SK-N-SH (cell line): Measurements from ENCODE around the gene NPAS1.

Experiments
- FOXM1 ChIP-seq: IDR thresholded peaks from 2 replicates; pipeline ENCODE4 v1.4.0; 2012; ENCODE audit warnings: low read depth, mild to moderate bottlenecking
- TAF1 ChIP-seq: IDR thresholded peaks from 2 replicates; pipeline ENCODE4 v1.6.1; 2012; ENCODE audit warnings: low read depth, mild to moderate bottlenecking, low read length, moderate library complexity, borderline replicate concordance
- TF ChIP-seq, protein P1 (sequence below): fragments of 200-600 bp; sonication (generic); IDR thresholded peaks from 2 replicates; pipeline ENCODE4 v1.6.1; 2017; ENCODE audit warnings: antibody characterized with exemption, mild to moderate bottlenecking, moderate library complexity
- TF ChIP-seq, protein P2 (sequence below): IDR thresholded peaks from 2 replicates; pipeline ENCODE4 v1.6.1; 2012; ENCODE audit warnings: mild to moderate bottlenecking, low read depth, low read length, moderate library complexity

DNA sequence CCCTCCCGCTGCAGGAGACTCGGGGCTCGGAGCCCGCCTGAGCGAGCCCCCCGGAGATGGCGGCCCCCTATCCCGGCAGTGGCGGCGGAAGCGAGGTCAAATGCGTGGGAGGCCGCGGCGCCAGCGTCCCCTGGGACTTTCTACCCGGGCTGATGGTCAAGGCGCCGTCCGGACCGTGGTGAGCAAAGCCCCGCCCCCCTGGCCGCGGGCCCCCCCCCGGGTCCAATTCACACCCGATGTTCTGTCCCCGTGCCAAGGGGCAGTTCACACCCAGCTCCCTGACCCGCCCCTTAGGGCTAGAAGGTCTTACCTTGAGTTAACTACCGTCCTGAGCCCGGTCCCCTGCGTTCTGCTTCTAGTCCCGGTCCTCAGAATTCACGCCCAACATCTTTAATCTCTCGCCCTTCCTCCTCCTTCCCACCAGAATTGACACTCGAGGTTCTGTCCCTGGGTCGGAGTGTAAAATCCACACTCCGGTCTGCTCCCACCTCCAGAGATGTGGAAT, 1.4 kb downstream of the NPAS1 start:
- TF ChIP-seq, protein P1, sequence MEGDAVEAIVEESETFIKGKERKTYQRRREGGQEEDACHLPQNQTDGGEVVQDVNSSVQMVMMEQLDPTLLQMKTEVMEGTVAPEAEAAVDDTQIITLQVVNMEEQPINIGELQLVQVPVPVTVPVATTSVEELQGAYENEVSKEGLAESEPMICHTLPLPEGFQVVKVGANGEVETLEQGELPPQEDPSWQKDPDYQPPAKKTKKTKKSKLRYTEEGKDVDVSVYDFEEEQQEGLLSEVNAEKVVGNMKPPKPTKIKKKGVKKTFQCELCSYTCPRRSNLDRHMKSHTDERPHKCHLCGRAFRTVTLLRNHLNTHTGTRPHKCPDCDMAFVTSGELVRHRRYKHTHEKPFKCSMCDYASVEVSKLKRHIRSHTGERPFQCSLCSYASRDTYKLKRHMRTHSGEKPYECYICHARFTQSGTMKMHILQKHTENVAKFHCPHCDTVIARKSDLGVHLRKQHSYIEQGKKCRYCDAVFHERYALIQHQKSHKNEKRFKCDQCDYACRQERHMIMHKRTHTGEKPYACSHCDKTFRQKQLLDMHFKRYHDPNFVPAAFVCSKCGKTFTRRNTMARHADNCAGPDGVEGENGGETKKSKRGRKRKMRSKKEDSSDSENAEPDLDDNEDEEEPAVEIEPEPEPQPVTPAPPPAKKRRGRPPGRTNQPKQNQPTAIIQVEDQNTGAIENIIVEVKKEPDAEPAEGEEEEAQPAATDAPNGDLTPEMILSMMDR, result no peak
- TF ChIP-seq, protein P2, sequence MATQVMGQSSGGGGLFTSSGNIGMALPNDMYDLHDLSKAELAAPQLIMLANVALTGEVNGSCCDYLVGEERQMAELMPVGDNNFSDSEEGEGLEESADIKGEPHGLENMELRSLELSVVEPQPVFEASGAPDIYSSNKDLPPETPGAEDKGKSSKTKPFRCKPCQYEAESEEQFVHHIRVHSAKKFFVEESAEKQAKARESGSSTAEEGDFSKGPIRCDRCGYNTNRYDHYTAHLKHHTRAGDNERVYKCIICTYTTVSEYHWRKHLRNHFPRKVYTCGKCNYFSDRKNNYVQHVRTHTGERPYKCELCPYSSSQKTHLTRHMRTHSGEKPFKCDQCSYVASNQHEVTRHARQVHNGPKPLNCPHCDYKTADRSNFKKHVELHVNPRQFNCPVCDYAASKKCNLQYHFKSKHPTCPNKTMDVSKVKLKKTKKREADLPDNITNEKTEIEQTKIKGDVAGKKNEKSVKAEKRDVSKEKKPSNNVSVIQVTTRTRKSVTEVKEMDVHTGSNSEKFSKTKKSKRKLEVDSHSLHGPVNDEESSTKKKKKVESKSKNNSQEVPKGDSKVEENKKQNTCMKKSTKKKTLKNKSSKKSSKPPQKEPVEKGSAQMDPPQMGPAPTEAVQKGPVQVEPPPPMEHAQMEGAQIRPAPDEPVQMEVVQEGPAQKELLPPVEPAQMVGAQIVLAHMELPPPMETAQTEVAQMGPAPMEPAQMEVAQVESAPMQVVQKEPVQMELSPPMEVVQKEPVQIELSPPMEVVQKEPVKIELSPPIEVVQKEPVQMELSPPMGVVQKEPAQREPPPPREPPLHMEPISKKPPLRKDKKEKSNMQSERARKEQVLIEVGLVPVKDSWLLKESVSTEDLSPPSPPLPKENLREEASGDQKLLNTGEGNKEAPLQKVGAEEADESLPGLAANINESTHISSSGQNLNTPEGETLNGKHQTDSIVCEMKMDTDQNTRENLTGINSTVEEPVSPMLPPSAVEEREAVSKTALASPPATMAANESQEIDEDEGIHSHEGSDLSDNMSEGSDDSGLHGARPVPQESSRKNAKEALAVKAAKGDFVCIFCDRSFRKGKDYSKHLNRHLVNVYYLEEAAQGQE, result no peak
- TF ChIP-seq FOXM1 (no peak), TAF1 (no peak)
